GM15510 (cell line): Measurements from ENCODE around the gene CCDC68.

Source experiments
- POLR2A ChIP-seq: IDR thresholded peaks from 3 replicates; pipeline ENCODE4 v1.6.1; 2011; ENCODE audit warnings: borderline replicate concordance; ENCODE audit not compliant: insufficient read length; ENCODE audit errors: extremely low read depth

CCDC68 gene

DNA sequence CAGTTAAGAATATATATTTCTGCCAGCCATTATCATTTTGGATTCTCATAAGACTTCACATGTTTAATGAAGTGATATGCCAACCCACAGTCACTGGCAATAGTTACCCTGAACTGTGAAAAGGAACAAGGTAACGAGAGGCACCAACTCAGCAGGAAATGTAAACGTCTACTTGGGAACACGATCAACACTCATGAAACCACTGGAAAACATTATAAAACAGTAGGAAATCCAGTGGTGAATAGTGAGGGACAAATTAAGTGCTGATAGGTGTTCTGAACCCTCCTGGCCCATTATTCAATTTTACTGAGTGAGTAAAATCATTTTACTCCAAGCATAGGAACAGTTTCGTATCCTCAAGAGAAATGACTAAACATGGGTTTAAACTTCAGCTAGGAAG lies 17.1 kb downstream of the CCDC68 start:
- no peak for TF ChIP-seq POLR2A

DNA sequence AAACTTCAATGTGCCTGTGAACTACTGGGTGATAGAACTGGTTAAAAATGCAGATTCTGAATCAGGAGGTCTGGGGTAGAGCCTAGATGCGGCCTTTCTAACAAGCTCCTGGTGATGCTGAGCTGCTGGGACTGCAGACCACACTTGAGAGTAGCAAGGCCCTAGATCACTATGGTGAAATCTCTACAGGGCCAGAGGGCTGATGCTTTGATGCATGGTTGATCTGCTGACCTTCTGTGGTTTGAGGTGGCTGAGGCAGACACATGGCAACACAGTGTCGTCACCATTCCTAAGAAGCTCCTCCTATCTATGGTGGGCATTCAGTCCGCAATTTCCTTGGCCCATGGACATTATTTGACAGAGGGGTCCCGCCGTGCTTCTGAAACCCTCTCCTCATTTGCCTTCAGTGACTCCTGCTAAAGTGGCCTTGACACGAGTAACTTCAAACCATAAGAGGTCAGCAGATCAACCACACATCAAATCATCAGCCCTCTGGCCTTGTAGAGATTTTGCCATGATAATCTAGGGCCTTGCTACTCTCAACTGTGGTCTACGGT lies 19.8 kb downstream of the CCDC68 start:
- TF ChIP-seq POLR2A = no peak

DNA sequence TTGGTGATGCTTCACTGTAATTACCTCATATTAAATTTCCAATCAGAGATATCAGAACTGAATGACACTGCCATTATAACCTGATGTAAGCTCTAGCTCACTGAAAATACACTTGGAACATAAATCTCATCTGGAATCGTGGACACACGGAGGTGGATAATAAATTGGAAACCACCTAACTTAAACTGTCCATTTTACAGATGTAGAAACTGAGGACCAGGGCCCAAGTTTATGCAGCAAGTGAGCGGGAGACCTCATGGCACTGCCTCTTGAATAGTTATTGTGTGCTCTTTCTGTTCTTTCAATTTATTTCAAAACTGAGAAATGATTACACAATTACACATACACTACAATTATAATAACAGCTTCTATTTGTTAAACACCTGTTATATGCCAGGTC lies 20.8 kb downstream of the CCDC68 start:
- TF ChIP-seq POLR2A = no peak

DNA sequence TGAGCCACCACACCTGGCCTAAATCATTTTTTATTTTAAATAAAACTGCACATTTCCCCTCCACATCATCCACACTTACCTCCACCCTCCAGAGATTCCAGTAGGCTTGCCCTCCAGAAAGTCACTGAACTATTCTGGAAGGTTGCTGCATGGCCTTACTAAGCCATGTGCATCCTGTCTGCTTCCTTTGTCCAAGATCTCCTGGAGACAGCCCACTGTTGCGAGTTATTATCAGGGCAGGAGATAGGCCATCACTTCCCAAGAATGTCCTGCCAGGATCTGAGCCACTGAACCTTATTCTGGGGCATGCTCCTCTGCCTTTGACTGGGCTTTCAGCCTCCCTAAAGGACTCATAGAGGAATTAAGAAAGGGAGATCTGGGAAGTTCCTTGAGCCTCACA lies 26.8 kb downstream of the CCDC68 start:
- TF ChIP-seq POLR2A = no peak

DNA sequence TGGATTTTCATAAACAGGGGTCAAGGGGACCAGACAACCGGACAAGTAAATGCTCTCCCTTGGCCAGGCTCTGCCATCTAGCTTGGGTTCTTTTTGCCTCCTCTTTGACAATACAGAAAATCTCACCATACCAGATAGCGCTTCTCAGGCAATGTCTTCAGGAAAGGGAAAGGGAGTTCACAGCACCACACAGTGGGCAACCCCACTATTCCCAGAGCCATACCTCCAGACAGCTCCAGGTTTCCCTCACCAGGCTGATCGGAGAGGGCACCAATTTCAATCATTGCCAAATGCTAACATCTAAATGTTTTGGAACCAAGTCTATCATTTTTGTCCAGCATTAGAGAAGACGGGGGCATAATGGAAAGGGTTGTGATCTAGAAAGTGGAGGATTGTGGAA lies 28.1 kb downstream of the CCDC68 start:
- no peak for TF ChIP-seq POLR2A

DNA sequence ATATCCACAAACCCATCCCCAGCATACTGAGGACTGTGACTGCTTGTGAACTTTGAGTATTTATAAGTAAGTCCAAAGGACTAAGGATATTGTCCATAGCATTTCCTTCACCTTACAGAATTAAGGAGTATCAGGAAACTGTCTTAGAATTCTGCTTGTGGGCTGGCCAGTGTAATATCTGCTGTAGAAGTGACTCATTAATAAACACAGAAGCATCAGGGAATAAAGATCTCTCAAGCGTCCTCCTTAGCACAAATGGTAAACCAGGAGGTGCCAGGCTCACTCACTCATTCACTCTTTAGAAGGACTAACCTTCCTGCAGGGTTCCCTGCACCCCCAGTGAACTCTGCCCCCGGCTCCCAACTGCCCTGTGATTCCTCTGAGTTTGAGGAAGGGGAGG lies 31.0 kb downstream of the CCDC68 start:
- no peak for TF ChIP-seq POLR2A

DNA sequence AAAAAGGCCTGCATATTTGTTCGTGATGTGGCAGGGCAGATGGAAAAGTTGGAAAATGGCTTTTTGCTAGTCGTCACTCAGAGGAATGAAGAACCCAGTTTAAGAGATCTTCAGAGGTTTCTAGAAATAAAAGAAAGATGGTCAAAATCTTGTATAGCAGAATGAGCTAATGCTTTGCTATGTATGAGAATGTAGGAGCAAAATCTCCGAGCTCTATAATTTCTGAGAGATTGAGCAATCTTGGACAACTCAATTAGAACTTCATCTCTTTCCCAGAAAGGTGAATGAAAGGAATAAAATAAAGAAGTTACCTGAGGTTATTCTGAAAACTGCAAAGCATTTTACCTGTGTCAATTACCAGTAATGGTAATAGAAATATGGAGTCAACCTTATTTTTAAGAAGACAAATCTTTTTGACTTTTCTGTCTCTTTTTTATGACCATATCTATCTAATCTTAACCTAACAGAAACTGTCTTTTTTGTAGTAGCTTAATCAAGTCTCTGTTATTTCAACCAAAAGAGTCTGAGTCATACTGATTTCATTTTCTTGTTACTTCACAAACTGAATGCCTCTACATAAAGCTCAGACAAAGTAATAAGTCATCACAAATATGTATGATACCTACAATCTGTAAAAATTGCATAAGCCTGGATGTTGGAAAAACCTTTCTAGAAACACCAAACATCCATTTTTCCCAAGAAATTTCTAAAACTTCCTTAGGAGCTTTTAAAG lies 32.5 kb downstream of the CCDC68 start:
- no peak for TF ChIP-seq POLR2A

DNA sequence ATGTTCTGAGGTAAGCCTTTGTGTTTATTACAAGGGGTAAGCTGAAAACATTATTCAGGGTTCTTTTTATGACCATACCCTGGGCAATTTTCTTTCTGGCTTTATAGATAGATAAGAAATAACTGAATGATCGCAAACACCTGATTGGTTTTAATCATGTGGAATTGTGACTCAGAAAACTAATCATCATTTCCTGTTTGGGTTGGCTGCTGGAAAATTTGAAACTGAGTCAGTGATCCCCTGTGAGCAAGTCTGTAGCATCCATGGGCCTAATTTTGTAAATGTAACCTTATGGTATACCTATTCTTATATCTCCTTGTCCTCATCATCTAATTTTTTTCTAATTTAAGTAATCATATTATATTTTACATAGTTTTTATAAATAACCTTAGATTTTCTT lies 34.3 kb downstream of the CCDC68 start:
- no peak for TF ChIP-seq POLR2A

DNA sequence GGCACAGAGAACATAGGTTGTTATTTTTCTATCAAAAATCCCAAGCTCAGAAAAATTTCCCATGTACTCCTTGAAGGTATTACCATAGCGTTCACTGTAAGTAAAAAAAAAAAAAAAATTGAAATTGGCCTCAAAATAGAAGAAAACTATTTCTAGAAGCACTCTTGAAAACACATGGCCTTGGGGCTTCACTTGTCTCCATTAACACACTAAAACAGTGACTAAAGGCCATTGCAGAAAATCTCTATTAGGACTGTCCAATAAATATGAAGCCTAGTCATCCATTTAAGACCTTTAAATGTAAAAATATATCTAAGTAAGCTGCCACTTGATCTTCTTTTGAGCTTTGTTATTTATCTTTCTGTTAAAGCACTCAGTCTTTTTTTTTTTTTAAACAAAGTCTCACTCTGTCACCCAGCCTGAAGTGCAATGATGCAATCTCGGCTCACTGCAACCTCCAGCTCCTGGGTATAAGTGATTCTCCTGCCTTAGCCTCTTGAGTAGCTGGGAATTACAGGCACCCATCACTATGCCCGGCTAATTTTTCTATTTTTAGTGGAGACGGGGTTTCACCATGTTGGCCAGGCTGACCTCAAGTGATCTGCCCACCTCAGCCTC lies 35.8 kb downstream of the CCDC68 start:
- TF ChIP-seq POLR2A = no peak

DNA sequence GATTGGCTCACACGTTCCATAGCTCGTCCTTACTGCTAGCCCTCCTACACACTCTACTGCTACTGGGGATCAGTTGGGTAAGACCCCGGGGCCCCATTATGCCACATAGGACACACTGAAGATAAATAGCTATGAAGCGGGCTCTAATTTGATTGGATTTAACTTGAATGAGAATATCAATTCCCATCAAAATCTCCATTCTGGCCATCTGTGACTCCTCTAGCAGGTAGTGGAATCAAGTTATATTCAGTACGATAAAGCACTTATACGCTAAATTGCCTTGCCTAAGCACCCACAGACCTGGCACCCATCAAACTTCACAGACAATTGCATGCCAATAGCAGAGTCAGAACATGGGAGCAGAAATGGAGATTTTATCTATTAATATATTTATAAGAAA lies 39.8 kb downstream of the CCDC68 start:
- TF ChIP-seq POLR2A = no peak

DNA sequence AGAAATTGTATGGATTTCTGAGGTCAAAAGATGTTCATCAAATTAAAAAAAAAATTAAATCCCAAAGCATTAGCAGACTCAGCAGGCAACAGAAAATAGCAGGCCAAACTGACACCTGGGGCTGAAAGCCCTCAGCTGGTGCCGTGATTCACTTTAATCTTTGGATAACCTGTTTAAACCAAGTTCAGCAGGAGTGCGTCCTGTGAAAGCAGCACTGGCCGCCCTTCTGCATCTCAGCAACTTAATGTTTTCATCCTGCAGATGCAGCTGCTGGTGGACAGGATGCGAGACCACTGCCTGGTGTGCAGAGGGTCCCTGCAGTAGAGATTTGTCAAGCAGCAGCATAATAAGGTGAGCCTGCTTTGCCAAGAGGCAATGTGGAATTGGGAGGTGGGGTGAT lies 41.2 kb downstream of the CCDC68 start:
- TF ChIP-seq POLR2A = no peak

DNA sequence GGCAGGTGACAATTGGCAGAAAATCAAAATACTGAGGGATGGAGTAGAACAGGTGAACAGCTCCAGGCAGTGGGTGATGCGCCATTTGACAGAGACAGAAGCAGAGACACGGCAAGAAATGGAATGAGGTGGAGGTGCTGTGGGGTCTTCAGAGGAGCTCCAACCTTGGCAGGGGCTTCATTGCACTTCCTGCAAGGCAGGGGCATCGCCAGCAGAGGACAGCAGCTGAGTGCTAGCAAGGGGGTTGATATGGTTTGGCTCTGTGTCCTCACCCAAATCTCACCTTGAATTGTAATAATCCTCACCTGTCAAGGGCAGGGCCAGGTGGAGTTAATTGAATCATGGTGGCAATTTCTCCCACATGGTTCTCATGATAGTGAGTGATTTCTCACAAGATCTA lies 42.8 kb downstream of the CCDC68 start:
- no peak for TF ChIP-seq POLR2A

DNA sequence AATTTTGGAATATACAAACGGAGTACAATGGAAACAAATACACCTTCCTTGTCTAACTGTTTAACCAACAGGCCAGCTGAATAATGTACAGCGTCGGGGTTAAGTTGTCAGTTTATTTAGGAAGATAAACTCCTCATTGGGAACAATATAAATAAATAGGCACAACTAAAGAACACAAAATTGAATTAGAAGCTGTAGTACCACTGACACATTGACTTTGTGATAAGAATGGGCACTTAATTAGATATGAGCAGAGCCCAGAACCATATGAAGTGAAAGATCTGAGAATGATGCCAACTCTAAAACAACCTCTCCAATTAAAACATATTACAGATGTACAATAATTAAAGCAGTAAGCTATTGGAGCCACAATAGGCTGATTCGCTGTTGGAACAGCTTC lies 44.4 kb downstream of the CCDC68 start:
- no peak for TF ChIP-seq POLR2A

DNA sequence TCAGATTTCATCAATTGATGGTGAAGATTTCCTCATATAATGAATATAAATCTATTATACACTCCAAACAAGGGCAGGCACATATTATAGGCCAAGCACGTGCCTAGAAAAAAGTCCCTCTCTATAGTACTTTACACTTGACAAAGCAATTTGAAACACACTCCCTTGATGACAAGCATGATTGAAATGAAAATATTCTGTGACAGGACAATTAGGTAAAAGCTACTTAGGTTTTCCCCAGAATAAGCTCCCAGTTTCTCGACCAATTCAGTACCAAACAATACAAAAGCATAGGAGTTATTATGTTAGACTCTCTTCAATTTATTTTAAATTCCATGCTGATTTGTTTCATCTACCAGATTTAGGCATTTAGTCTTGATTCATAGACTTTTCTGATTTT lies 47.7 kb downstream of the CCDC68 start:
- TF ChIP-seq POLR2A = no peak

DNA sequence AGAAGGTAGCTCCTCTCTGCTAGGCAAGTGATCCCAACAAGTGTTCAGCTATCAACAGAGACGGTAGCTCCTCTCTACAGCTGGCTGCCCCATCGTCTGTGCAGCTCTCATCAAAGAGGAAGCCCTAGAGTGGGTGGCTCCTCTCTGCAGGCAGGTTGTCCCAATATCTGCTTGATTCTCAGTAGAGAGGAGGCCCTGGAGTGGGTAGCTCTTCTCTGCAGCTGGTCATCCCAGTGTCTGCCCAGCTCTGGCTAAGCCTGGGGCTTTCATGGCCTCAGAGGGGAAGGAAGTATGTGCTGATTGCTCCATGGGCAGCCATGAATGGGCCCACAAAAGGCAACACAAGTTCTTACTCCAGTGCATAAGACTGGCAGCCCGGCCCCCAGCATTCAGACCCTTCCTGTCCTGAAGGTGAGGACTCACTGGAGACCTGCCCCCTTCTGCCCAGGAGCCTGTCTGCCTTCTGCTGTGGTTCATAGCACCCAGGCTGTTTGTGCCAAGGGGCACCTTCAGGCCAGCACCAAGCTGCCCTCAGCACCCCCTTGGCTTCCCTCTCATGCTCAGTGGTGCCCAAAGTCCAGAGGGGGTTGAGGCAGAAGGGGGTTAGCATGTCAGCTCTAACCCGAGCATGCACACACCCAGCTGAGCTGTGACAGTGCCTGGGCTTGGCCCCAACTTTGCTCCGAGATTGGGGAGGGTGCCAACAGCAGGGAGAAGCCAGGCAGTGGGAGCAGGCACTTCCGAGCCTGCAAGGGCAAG lies 48.9 kb downstream of the CCDC68 start:
- TF ChIP-seq POLR2A = no peak

DNA sequence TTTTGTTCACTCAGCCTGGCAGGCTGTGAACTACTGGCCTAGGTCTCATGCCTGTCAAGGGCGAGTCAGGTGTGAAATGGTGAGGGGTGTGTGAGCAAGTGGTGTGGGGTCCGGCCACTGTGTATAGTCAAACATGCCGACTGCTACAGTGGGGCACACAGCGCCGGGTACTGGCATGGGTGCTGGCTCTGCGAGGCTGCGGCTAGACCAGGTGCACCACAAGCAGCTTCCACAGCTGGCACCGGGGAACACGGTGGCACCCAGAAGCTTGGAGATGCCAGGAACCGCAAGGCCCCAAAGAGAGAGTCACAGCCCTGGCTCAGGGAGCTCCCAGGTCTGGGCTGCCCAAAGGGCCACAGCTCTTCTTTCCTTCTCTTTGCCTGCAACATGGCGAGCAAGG lies 49.7 kb downstream of the CCDC68 start:
- TF ChIP-seq POLR2A = no peak

DNA sequence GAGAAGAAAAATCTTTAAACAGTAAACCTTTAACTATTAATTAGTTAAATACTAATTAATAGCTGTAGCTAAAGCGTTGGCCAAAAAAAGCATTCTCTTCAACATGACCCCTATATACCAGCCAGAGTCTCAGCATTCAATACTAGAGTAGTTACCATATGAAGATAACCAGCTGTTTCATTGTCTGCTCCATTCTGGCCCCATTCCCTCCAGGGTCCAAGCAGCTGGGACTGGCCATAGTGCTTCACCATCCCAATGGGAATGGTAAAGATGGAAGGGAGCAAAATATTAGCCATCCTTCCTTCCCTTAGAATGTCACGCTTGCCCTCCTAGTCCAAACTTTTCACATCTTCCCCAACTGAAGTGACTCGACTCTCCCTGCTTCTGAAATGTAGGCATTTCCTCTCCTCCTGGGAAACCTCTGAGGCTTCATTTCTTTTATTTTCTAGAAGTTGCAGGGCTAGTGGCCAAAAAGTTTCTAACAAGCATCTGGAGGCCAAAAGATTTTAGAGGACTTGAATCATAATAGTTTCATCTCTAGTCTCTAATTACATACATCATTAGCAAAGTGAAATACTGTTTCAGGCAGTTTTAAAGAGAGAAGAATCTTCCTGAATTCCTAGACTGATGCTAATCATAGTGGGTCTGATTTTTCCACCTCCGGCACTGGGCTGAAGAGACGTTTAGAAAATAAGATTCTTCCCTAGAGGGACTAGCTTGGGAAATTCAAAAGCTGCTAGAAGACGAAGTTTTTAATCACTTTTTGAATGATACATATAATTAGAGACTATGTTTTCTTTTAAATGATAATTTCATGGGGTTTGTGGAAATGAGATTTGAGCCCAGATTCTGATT lies 52.7 kb downstream of the CCDC68 start:
- TF ChIP-seq POLR2A = no peak
